PFSK-1 (cell line): ENCODE data around the gene CORO2B.

Source experiments
- POLR2AphosphoS5 ChIP-seq: IDR thresholded peaks from 2 replicates; pipeline ENCODE4 v1.6.1; 2012; ENCODE audit warnings: low read depth, mild to moderate bottlenecking, control low read depth, low read length, moderate library complexity
- REST ChIP-seq, 2 experiments: IDR thresholded peaks; 2 replicates each; pipeline versions ENCODE4 v1.6.1 to v1.8.0; 2011 to 2012; ENCODE audit warnings: low read depth in 2 of 2, low read length in 2 of 2, control low read depth in 1 of 2, inconsistent platforms in 1 of 2, mild to moderate bottlenecking in 1 of 2, moderate library complexity in 1 of 2; ENCODE audit not compliant: insufficient read depth in 1 of 2
- SIN3A ChIP-seq: IDR thresholded peaks from 2 replicates; pipeline ENCODE4 v1.6.1; 2012; ENCODE audit warnings: mild to moderate bottlenecking, low read length, moderate library complexity, borderline replicate concordance; ENCODE audit not compliant: insufficient read depth
- TAF1 ChIP-seq: IDR thresholded peaks from 2 replicates; pipeline ENCODE4 v1.6.1; 2012; ENCODE audit warnings: low read length, control low read depth, borderline replicate concordance; ENCODE audit not compliant: insufficient read depth

GRCh38 chr15:68564173-68564572 is 14.6 kb upstream of the CORO2B start:
- TF ChIP-seq TAF1 (no peak), POLR2AphosphoS5 (no peak), SIN3A (no peak), REST (IDR thresholded peaks at IDR 0.05; ENCODE audit: insufficient read depth in 1 of 2, low read depth in 2 of 2, low read length in 2 of 2) (no peak)
